Activated CD8-positive, alpha-beta memory T cell treated with anti-CD3 and anti-CD28 coated beads for 4 hours (primary cell): ENCODE results near the gene PTPRE.
"Not testable (repeated sequence)": the region's sequence is repeated elsewhere in the genome, so short reads cannot be mapped to it uniquely, and the experiment has no call there.

Experiments used
- DNase-seq, 2 donors: peaks; one replicate each; pipeline ENCODE4 v3.0.0-alpha.2; 2020; ENCODE audit warnings: low read depth in 2 of 2

Gene PTPRE

GRCh38 chr10:128094596-128094995 lies 187.7 kb downstream of the PTPRE start:
- DNase-seq, result not testable (repeated sequence)

GRCh38 chr10:128095027-128095752 lies 188.3 kb downstream of the PTPRE start:
- peak in 1 of 2 donors; percentile 28 for DNase-seq

- DNase-seq, result no peak
Observed at GRCh38 chr10:128095753-128096469, 189.0 kb downstream of the PTPRE start.

GRCh38 chr10:128096486-128097199 lies 189.7 kb downstream of the PTPRE start:
- DNase-seq, result no peak

GRCh38 chr10:128097783-128098182 lies 190.9 kb downstream of the PTPRE start:
- DNase-seq, result no peak

- no peak for DNase-seq
Observed at GRCh38 chr10:128098631-128099030, 191.7 kb downstream of the PTPRE start.

GRCh38 chr10:128099901-128100300 lies 193.0 kb downstream of the PTPRE start:
- no peak for DNase-seq

GRCh38 chr10:128101901-128102300 lies 195.0 kb downstream of the PTPRE start:
- no peak for DNase-seq

GRCh38 chr10:128102480-128103228 lies 195.8 kb downstream of the PTPRE start:
- DNase-seq, result no peak

- no peak for DNase-seq
Observed at GRCh38 chr10:128103229-128103714, 196.4 kb downstream of the PTPRE start.

GRCh38 chr10:128105383-128105782 lies 198.5 kb downstream of the PTPRE start:
- no peak for DNase-seq

GRCh38 chr10:128109707-128110106 lies 202.8 kb downstream of the PTPRE start:
- DNase-seq, result no peak

- no peak for DNase-seq
Observed at GRCh38 chr10:128110339-128110738, 203.4 kb downstream of the PTPRE start.

GRCh38 chr10:128111696-128112095 lies 204.8 kb downstream of the PTPRE start:
- no peak for DNase-seq

- DNase-seq, result no peak
Observed at GRCh38 chr10:128113026-128113425, 206.1 kb downstream of the PTPRE start.

GRCh38 chr10:128114901-128115300 lies 208.0 kb downstream of the PTPRE start:
- no peak for DNase-seq

GRCh38 chr10:128115356-128115755 lies 208.5 kb downstream of the PTPRE start:
- no peak for DNase-seq

GRCh38 chr10:128116187-128116586 lies 209.3 kb downstream of the PTPRE start:
- DNase-seq, result no peak

- DNase-seq, result no peak
Observed at GRCh38 chr10:128116851-128117615, 210.1 kb downstream of the PTPRE start.

- no peak for DNase-seq
Observed at GRCh38 chr10:128121750-128122412, 215.0 kb downstream of the PTPRE start.
